NCI-H1105 (cell line): ENCODE data around the gene ZNF593OS.

Experiments
- DNase-seq: peaks from one replicate; lab custom pipeline; 2025; lab: John Stamatoyannopoulos, UW

The ZNF593OS gene

DNA sequence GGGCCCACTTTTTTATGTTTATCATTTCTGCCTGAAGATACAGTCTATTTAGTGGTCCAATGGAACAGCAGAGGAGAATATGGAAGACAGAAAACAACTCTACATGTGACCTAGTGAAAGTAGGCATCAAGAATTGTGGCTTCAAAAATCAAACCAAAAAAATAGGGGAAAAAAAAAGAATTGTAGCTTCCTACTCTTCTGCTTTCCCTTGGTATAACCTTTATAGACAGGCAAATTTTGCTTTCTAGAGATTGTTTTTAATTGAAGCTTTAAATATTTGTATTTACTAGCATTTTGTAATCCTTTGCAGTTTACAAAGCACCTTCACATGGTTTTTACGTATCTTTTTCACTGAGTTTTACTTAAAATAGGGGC, 45.7 kb downstream of the ZNF593OS start:
- DNase-seq = no peak

DNA sequence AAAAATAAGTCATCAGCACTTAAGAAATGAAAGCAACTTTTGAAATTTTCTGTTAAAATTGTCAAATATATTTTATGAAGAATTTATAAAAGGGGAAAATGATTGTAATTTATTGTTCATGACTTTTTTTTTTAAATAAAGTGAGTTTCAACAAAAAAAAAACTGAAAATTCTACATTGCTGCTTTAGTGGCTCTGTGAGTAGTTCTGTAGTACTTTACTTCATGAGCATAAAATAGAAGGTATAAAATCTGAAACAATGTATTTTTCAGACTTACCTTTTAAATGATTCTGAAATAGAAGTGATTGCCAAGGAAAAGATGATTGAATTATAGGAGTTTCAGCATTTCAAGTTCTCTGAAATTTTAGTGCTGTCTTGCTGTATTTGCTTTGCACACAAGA, 46.2 kb downstream of the ZNF593OS start:
- no peak for DNase-seq

DNA sequence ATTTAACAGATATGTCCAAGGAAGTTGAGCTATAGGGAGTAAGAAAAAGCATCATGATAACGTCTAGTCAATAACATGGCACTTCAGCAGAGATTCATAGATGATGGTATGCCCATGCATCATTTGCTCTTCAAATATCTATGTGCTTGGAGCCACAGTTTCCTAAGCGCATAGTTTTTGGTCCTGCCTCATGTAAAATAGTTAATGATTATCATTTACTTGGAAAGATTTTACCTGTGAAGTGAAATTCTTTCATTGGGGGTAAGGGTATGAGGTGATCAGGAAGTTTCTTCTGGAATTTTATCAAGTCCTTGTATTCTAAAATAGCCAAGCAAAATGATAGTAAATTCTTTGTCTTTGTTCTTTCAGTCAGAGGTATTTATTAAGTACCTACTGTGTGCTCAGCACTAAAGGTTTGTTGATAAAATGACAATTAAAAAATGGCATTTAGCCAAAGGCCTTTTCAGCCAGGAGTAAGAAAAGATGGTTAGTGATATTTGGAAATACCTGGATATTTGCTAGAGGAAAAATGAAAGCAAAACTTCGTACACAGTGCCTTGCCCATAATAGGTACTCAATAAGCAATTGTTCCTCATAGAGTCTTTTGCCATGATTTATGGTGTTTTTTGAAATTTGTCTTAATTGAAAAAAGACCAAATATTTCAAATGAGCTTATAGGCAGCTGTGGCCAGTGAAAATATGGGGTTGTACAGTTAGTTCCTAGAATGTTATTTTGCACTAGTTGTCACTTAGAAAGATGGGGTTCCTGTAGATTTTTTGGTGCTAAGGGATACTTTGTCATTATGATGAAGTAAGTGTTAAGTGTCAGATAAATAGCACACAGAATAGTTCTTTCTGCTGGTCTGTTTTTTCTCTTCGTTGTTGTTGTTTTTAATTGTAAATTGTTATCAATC, 47.0 kb downstream of the ZNF593OS start:
- DNase-seq = no peak

DNA sequence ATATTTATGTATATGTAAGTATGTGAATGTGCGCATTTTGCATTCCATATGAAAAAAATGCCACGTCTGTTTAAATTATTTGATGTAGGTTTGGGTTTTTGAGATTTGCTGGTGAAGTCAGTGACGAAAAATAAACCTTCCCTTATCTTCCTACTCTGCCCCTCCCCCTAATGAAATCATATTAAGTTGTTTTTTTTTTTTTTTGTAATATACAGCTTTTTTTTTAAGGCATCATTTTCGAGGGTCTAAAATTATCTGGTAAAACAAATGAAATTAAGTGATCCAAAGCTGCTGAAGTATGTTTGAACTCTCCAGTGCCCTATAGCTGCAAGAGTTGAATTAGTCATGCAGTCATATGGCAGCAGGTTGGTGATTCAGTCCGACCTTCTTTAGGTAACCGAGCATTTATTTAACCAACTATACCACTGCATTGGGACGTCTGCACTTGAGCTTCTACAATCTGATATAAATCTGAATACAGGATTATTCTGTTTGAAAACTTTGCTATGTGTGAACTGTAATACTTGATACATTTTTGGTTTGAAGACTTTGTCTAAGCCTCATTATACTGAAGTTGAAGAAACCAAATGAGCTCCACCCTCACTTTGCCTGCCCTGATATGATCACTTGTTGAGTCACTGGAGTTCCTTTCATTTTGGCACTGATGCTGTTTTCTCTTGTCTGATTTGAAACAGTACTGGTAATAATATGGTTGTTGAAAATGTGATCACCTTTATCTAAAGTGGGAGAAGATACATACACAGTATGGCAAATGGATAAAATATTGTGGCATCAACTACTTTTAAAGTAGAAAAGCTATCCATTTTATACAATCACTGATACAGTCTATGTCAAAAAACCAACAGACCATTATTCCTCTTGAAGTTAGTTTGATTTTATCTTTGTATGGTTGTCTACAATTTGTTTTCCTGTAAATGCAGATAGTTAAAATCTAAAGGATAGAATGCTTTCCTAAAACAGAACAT, 48.4 kb downstream of the ZNF593OS start:
- no peak for DNase-seq

DNA sequence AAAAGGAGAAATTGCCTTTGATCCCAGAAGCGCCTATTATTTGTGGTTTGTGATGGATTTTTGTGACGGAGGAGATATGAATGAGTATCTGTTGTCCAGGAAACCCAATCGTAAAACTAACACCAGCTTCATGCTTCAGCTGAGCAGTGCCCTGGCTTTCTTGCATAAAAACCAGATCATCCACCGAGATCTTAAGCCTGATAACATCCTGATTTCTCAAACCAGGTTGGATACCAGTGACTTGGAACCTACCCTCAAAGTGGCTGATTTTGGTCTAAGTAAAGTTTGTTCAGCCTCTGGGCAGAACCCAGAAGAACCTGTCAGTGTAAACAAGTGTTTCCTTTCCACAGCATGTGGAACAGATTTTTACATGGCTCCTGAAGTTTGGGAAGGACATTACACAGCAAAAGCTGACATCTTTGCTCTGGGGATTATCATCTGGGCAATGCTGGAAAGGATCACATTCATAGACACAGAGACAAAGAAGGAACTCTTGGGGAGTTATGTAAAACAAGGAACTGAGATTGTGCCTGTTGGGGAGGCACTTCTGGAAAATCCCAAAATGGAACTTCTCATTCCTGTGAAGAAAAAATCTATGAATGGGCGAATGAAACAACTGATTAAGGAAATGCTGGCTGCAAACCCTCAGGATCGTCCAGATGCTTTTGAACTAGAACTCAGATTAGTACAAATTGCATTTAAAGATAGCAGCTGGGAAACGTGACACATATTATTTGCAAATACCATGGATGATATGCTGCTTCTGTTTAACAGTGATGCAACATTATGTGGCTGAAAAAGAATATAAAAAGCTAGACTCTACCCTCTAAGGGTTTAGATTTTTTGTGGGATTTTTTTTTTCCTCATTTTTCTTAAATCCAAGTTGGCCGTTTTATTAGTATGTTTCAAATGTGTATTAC, 49.5 kb downstream of the ZNF593OS start:
- DNase-seq = no peak

DNA sequence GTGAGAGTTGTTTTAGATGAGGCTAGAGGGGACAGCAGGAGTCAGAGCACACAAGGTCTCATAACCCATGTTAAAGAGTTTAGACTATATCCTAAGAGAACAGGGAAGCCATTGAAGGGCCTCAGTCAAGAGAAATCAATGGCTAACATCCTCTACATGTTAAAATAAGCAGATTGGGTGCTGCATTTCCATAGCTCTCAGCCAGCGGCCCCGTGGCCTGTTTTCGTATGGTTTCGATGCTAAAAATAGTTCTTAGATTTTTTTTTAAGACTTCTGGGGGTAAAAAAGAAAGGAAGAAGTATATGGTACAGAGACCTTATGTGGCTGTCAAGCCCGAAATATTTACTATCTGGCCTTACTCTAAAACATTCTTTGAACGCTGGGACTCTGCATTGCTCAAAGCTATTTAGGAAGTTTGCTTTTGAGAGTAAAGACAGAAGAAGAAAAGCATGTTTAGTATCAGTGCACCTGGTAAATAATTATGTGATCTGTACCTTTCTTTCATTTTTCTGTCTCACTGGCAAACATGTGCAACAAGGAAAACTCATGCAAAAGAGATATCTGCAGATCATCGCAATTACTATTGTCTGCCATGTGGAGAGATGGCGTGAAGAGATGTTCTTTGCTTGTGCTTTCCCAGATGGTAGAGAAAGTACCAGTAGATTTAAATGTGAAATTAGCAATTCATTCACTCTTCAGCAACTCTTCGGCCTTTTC, 51.6 kb downstream of the ZNF593OS start:
- DNase-seq = no peak
